Inflammatory macrophage treated with lipopolysaccharide for 1 hour (primary cell): ENCODE data around the gene TFF1.

Experiments
- DNase-seq, 2 donors: peaks; one replicate each; pipeline ENCODE4 v3.0.0-alpha.2; 2020 to 2022

The TFF1 gene

GRCh38 chr21:42340187-42341050 is 25.9 kb downstream of the TFF1 start:
- DNase-seq: no peak

GRCh38 chr21:42338729-42339715 is 27.3 kb downstream of the TFF1 start:
- DNase-seq: no peak

- DNase-seq: peak; percentile 70 to 88
Observed at GRCh38 chr21:42337830-42338728, 28.3 kb downstream of the TFF1 start.

- DNase-seq: no peak
Observed at GRCh38 chr21:42337276-42337675, 29.1 kb downstream of the TFF1 start.

GRCh38 chr21:42336054-42336453 is 30.3 kb downstream of the TFF1 start:
- DNase-seq: no peak

GRCh38 chr21:42332557-42333317 is 33.6 kb downstream of the TFF1 start:
- DNase-seq: no peak

- no peak for DNase-seq
Observed at GRCh38 chr21:42331660-42332059, 34.7 kb downstream of the TFF1 start.

GRCh38 chr21:42330380-42331371 is 35.7 kb downstream of the TFF1 start:
- peak in 1 of 2 donors; percentile 10 for DNase-seq

GRCh38 chr21:42324896-42325295 is 41.4 kb downstream of the TFF1 start:
- DNase-seq: no peak

- no peak for DNase-seq
Observed at GRCh38 chr21:42321845-42322244, 44.5 kb downstream of the TFF1 start.

GRCh38 chr21:42321231-42321630 is 45.1 kb downstream of the TFF1 start:
- DNase-seq: no peak

GRCh38 chr21:42320791-42321190 is 45.5 kb downstream of the TFF1 start:
- no peak for DNase-seq

- no peak for DNase-seq
Observed at GRCh38 chr21:42319851-42320572, 46.3 kb downstream of the TFF1 start.

- DNase-seq: peak; percentile 44 to 60
Observed at GRCh38 chr21:42319376-42319775, 47.0 kb downstream of the TFF1 start.

GRCh38 chr21:42317826-42318746 is 48.2 kb downstream of the TFF1 start:
- no peak for DNase-seq

GRCh38 chr21:42317341-42317741 is 49.0 kb downstream of the TFF1 start:
- no peak for DNase-seq

GRCh38 chr21:42316891-42317290 is 49.4 kb downstream of the TFF1 start:
- no peak for DNase-seq

GRCh38 chr21:42315296-42315891 is 50.9 kb downstream of the TFF1 start, which contains the start of gene TFF3:
TSS of gene TFF3 (minus strand) at chr21:42315409. CDS start at chr21:42315374, 35 bp downstream.
- DNase-seq: no peak
